HT1080 (cell line): ENCODE data around the gene KRTAP19-7. TPM values are rescaled to one million over a fixed set of nuclear protein-coding genes. Genes with fewer than 3 reads are reported as not detected.

Source experiments
- DNase-seq: peaks from one replicate; pipeline ENCODE4 v3.0.0-alpha.2; 2015; ENCODE audit warnings: low read depth
- polyA plus RNA-seq, 2 experiments: library from polyadenylated mRNA; depleted of rRNA; stranded (reverse); fragments of >200 nt; gene quantifications; 2 replicates each; pipeline ENCODE4 v1.2.3, GENCODE V29; 2015
- total RNA-seq: library from RNA; depleted of rRNA; stranded (reverse); fragments of >200 nt; shearing (Covaris generic); gene quantifications from 2 replicates; pipeline ENCODE4 v1.2.3, GENCODE V29; 2014; rRNA removed

KRTAP19-7 gene, protein sequence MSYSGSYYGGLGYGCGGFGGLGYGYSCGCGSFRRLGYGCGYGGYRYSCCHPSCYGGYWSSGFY
- total RNA-seq = not detected in 2 replicates
- polyA plus RNA-seq (2015; cell fraction: cytosol; rRNA removed) = not detected in 2 replicates
- polyA plus RNA-seq (2015; cell fraction: nucleus; rRNA removed) = not detected in 2 replicates

GRCh38 chr21:30561264-30561895 lies at the start of gene KRTAP19-7:
Gene KRTAP19-7, minus strand, starts transcription at chr21:30561314. Its CDS starts 25 bp downstream, at chr21:30561289.
- DNase-seq = no peak

DNA sequence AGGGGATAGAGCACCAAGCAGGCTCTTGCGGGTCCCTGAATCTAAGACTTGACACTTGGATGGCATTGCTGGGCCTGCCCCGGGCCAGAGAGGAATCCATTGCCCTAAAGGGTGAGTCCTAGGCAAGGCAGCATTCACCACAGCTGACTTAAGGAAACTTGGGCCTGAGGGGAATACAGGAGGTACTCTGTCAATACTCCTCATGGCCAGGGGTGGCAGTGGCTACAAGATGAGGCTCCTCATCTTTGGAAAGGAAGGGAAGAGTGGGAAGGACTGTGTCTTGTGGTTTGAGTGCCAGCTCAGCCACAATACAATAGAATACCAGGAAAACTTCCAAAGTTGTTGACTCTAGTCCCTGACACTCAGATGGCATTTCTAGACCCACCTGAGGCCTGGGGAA lies 44.9 kb upstream of the KRTAP19-7 start:
- DNase-seq = peak; percentile 43

- DNase-seq = no peak
These were observed 39.7 kb upstream of the KRTAP19-7 start, which contains the start of gene KRTAP22-1 for GRCh38 chr21:30600787-30601186. Gene KRTAP22-1, plus strand, starts transcription at chr21:30601087.

GRCh38 chr21:30598802-30599201 lies 37.7 kb upstream of the KRTAP19-7 start, which contains the start of gene KRTAP6-2:
Gene KRTAP6-2, minus strand, starts transcription at chr21:30598902. Its CDS starts 28 bp downstream, at chr21:30598874.
- no peak for DNase-seq

DNA sequence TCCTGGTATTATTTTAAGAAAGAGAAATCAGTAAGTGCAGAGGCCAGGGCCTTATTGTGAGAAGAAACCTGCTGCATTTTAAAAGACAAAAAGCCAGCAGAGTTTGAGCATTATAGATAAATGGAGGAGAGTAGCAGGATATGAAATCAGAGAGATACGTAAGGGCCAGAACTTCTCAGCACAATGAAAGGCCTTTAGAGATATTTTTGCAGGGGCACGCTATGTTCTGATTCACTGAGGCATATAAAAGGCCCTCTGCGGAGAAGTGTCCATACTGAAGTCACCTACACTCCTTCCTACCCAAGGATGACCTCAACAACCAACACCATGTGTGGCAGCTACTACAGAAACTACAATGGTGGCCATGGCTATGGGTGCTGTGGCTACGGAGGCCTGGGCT lies 31.0 kb upstream of the KRTAP19-7 start, which contains the start of gene KRTAP6-3:
Gene KRTAP6-3 (plus strand): TSS at position 301 of the 400 bp plus-strand sequence. CDS start 6 bp downstream, at position 307.
- DNase-seq = no peak

GRCh38 chr21:30590297-30590696 lies 29.2 kb upstream of the KRTAP19-7 start, which contains the start of gene KRTAP22-2:
Gene KRTAP22-2, minus strand, starts transcription at chr21:30590397.
- DNase-seq = no peak

- DNase-seq = no peak
These were observed 21.8 kb upstream of the KRTAP19-7 start for GRCh38 chr21:30582870-30583269.

DNA sequence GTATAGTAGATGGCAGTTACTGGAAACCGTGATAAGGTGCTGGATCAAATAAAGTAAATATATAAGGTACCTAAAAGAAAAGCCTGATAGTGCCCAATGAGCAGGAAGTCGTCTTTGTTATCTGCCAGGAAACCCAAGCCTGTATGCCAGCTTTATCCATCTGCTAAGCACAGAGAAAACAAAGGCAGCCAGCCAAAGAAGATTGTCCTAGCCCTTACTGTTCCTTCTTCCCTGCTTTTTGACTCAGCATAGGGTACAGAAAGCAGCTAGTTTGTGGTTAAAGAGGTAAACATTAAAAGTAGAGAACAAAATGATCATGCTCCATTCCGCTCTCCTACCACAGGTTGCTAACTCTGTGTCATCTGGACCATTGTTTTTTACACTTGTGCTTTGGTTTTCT lies 19.0 kb upstream of the KRTAP19-7 start:
- DNase-seq = no peak

- DNase-seq = no peak
These were observed 18.2 kb upstream of the KRTAP19-7 start for GRCh38 chr21:30579346-30579745.

GRCh38 chr21:30577766-30578165 lies 16.7 kb upstream of the KRTAP19-7 start:
- peak; percentile 5 for DNase-seq

DNA sequence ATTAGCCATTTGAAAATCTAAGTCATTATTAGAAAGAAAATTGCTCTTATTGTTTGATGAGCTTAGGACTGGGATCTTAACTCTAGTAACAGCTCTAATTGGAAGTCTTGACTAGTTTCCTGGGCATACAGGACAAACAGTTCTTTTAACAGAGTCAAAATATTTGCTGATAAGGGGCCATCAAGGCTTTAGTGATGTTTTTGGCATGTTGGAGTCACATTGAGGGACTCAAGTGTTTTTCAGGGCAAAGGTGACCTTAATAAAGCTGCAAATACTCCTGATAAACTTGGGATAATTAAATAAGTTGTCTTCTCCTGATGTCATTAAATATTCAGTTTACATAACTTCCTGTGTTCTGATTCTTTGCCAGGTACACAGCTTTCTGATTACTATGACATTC lies 6.5 kb upstream of the KRTAP19-7 start:
- no peak for DNase-seq

- DNase-seq = no peak
These were observed 2.5 kb upstream of the KRTAP19-7 start for GRCh38 chr21:30563630-30564029.

GRCh38 chr21:30563072-30563471 lies 2.0 kb upstream of the KRTAP19-7 start:
- DNase-seq = no peak

GRCh38 chr21:30561957-30562356 lies 843 bp upstream of the KRTAP19-7 start:
- DNase-seq = no peak

GRCh38 chr21:30555095-30555494 lies 6.0 kb downstream of the KRTAP19-7 start:
- DNase-seq = no peak

GRCh38 chr21:30552782-30553181 lies 8.3 kb downstream of the KRTAP19-7 start:
- no peak for DNase-seq

DNA sequence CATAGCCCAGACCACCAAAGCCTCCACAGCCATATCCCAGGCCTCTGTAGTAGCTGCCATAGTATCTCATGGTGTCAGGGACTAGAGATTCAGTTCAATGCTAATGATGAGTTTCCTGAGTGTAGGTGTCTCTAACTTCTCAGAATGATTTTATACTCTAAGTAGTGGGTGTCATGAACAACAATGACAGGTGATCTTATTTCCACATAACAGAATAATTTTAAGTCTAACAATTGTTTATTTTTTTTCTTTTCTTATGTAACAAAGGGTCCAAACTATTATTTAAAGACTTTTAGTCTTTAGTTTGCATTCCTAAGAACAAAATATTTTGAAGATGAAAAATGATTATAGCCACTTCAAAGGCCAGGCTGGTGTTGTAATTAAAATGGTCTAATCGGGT lies 19.4 kb downstream of the KRTAP19-7 start, which contains the start of gene KRTAP19-6:
Gene KRTAP19-6 (minus strand): TSS at position 101 of the 400 bp plus-strand sequence. CDS start 31 bp downstream, at position 70.
- DNase-seq = no peak

DNA sequence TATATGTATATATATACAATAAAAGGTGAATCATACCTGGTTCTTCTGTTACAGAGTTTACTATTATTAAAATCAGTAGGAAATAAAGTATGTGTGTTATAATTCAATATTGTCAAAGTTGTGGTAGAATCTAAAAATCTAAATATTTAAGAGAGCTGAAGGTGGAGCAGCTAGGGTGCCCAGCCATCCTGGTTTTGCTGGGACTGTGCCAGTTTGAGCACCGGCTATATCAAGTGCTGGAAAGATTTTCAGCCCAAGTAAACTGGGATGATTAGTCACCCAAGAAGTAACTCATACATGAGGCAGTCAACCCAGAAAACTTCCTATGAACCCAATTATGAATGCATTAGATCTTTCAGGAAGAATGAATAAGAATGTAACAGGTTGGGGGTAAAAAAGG lies 42.2 kb downstream of the KRTAP19-7 start:
- no peak for DNase-seq

GRCh38 chr21:30515681-30516080 lies 45.4 kb downstream of the KRTAP19-7 start:
- DNase-seq = no peak
